PFSK-1 (cell line): Measurements from ENCODE around the gene MAGEB17.

Experiments
- FOXP2 ChIP-seq: optimal IDR thresholded peaks from 2 replicates; pipeline ENCODE3; 2011; ENCODE audit warnings: borderline replicate concordance, control low read depth, inconsistent platforms; ENCODE audit not compliant: insufficient read depth; ENCODE audit errors: extremely low read length, extremely low read depth
- POLR2AphosphoS5 ChIP-seq: IDR thresholded peaks from 2 replicates; pipeline ENCODE4 v1.6.1; 2012; ENCODE audit warnings: low read depth, mild to moderate bottlenecking, control low read depth, low read length, moderate library complexity
- REST ChIP-seq, 2 experiments: IDR thresholded peaks; 2 replicates each; pipeline versions ENCODE4 v1.6.1 to v1.8.0; 2011 to 2012; ENCODE audit warnings: low read depth in 2 of 2, low read length in 2 of 2, control low read depth in 1 of 2, inconsistent platforms in 1 of 2, mild to moderate bottlenecking in 1 of 2, moderate library complexity in 1 of 2; ENCODE audit not compliant: insufficient read depth in 1 of 2
- SIN3A ChIP-seq: IDR thresholded peaks from 2 replicates; pipeline ENCODE4 v1.6.1; 2012; ENCODE audit warnings: mild to moderate bottlenecking, low read length, moderate library complexity, borderline replicate concordance; ENCODE audit not compliant: insufficient read depth
- TAF1 ChIP-seq: IDR thresholded peaks from 2 replicates; pipeline ENCODE4 v1.6.1; 2012; ENCODE audit warnings: low read length, control low read depth, borderline replicate concordance; ENCODE audit not compliant: insufficient read depth

Gene MAGEB17

GRCh38 chrX:16186380-16187007 is 19.2 kb downstream of the MAGEB17 start:
- TF ChIP-seq SIN3A, result no peak
- no peak for TF ChIP-seq REST (IDR thresholded peaks at IDR 0.05; ENCODE audit: insufficient read depth in 1 of 2, low read depth in 2 of 2, low read length in 2 of 2)
- no peak for TF ChIP-seq POLR2AphosphoS5
- TF ChIP-seq TAF1, result no peak
- TF ChIP-seq FOXP2, result no peak

GRCh38 chrX:16187024-16187760 is 19.9 kb downstream of the MAGEB17 start:
- TF ChIP-seq FOXP2 (no peak), POLR2AphosphoS5 (no peak), TAF1 (no peak), SIN3A (no peak)

GRCh38 chrX:16188687-16189086 is 21.4 kb downstream of the MAGEB17 start:
- no peak for TF ChIP-seq REST (IDR thresholded peaks at IDR 0.05; ENCODE audit: insufficient read depth in 1 of 2, low read depth in 2 of 2, low read length in 2 of 2)
- no peak for TF ChIP-seq POLR2AphosphoS5
- no peak for TF ChIP-seq SIN3A
- TF ChIP-seq TAF1, result no peak
- no peak for TF ChIP-seq FOXP2

GRCh38 chrX:16191605-16192004 is 24.3 kb downstream of the MAGEB17 start:
- no peak for TF ChIP-seq TAF1
- no peak for TF ChIP-seq POLR2AphosphoS5
- TF ChIP-seq REST (IDR thresholded peaks at IDR 0.05; ENCODE audit: insufficient read depth in 1 of 2, low read depth in 2 of 2, low read length in 2 of 2), result no peak
- TF ChIP-seq FOXP2, result no peak
- TF ChIP-seq SIN3A, result no peak

- TF ChIP-seq POLR2AphosphoS5, result no peak
- TF ChIP-seq REST (IDR thresholded peaks at IDR 0.05; ENCODE audit: insufficient read depth in 1 of 2, low read depth in 2 of 2, low read length in 2 of 2), result no peak
- TF ChIP-seq SIN3A, result no peak
- no peak for TF ChIP-seq FOXP2
- no peak for TF ChIP-seq TAF1
Observed at GRCh38 chrX:16196829-16197228, 29.5 kb downstream of the MAGEB17 start.
